ENCODE data around the gene LITAF. TPM values are rescaled to one million over a fixed set of nuclear protein-coding genes. Genes with fewer than 3 reads are reported as not detected.
"Not testable (repeated sequence)": the region's sequence is repeated elsewhere in the genome, so short reads cannot be mapped to it uniquely, and the experiment has no call there.

Gene LITAF
- total RNA-seq, 1 donor from 2014 or later: 30.4 TPM

DNA sequence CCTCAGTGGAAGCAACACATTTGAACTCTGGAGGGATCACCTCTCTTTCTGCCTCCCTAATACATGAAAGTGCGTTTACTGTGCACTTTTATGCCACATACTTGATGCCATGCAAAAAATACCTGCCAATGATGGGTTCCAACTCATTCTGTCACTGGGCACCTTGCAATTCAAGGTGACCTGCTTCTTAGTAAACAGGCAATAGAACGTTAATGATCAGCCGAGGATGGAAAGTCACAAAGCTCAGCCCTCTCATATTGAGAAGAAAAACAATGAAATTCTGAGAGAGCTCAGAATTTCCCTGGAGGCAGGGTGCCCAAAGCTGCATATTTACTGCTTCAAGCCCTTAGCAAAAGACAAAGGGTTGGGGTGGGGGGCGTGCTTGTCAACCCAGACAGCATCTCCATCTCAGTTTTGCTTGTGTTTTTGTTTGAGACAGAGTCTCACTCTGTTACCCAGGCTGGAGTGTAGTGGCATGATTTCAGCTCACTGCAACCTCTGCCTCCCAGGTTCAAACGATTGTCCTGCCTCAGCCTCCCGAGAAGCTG is 23.2 kb downstream of the LITAF start:
- DNase-seq (ENCODE audit: low read depth): no peak

GRCh38 chr16:11562941-11563340 is 23.8 kb downstream of the LITAF start:
- DNase-seq (ENCODE audit: low read depth): no peak
- TF ChIP-seq CTCF (conservative IDR thresholded peaks at IDR 0.05; ENCODE audit: low read depth, low read length): no peak
- H3K4me3 ChIP-seq (ENCODE audit: low read depth, low read length): no peak overlapping the region

More for the DNA sequence above, 23.2 kb downstream of the LITAF start:
- TF ChIP-seq CTCF (conservative IDR thresholded peaks at IDR 0.05; ENCODE audit: low read depth, low read length): no peak
- H3K4me3 ChIP-seq (ENCODE audit: low read depth, low read length): no peak overlapping the region

DNA sequence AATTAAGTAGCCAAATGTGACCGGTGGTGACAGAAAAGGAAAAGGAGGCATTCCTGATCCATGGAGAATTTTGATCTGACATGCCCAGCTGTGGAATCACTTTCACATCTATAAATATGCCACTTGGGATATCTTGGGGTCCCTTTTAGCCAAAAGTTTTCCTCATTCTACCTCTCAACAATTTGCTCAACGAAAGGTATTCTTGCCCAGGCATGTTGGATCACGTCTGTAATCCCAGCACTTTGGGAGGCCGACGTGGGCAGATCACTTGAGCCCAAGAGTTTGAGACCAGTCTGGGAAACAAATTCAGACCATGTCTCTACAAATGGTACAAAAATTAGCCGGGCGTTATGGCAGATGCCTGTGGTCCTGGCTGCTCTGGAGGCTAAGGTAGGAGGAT is 24.3 kb downstream of the LITAF start:
- TF ChIP-seq CTCF (conservative IDR thresholded peaks at IDR 0.05; ENCODE audit: low read depth, low read length): no peak
- no peak for DNase-seq (ENCODE audit: low read depth)
- no peak overlapping the region for H3K4me3 ChIP-seq (ENCODE audit: low read depth, low read length)

GRCh38 chr16:11561856-11562255 is 24.9 kb downstream of the LITAF start:
- no peak for DNase-seq (ENCODE audit: low read depth)
- H3K4me3 ChIP-seq (ENCODE audit: low read depth, low read length): no peak overlapping the region
- no peak for TF ChIP-seq CTCF (conservative IDR thresholded peaks at IDR 0.05; ENCODE audit: low read depth, low read length)

GRCh38 chr16:11561454-11561805 is 25.3 kb downstream of the LITAF start:
- DNase-seq (ENCODE audit: low read depth): no peak
- TF ChIP-seq CTCF (conservative IDR thresholded peaks at IDR 0.05; ENCODE audit: low read depth, low read length): no peak
- no peak overlapping the region for H3K4me3 ChIP-seq (ENCODE audit: low read depth, low read length)

DNA sequence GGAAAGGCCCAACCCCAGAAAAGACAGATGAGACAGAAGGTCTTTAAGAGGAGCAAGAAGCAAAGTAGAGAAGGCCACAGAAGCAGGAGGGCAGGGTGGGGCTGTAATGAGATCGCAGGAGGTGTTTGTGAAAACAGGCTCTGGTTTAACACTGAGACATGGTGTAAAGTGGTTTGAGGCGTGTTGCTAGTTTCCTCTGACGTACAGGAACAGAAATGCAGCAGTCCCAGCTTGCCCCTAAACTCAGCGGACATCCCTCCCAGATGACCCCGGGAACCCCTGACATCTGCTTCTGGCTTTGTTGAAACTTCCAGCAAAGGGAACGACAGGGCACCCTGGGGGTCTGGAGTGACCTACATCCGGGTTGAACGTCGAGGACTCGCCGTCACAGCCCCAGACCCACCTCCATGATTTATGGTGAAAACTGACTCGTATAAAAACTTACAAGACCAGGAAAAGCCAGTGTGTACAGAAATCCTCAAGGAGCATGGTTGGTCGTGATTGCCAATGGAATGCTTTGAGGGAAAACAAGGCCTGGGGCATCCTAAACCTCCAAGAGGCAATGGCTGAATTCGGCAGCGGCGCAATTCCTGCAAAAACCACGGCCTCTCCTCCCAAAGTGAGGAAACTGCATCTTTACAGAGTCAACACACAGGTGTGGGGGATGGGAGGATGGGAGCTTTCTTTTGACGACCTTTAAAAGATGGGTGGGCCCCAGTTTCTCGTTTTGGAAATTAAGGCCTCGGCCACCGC is 25.8 kb downstream of the LITAF start:
- DNase-seq (ENCODE audit: low read depth): no peak
- H3K4me3 ChIP-seq (ENCODE audit: low read depth, low read length): no peak overlapping the region
- TF ChIP-seq CTCF (conservative IDR thresholded peaks at IDR 0.05; ENCODE audit: low read depth, low read length): no peak

- not testable (repeated sequence) for H3K4me3 ChIP-seq (ENCODE audit: low read depth, low read length); DNase-seq (ENCODE audit: low read depth)
Measured at GRCh38 chr16:11558308-11558823, 28.4 kb downstream of the LITAF start.
